ENCODE measurements around the gene THUMPD3. TPM values are rescaled to one million over a fixed set of nuclear protein-coding genes. Genes with fewer than 3 reads are reported as not detected.

Gene THUMPD3
- total and polyA plus RNA-seq, 2 of the 4 experiments (the other 2 are of a cell fraction): 28.2 to 43.9 TPM

- Histone ChIP-seq H3K36me3 (ENCODE audit: control insufficient read depth, insufficient read depth, low read length) (no peaks in the 10 kb centered on the region), H3K9me1 (ENCODE audit: insufficient read depth, low read length) (no peaks in the 10 kb centered on the region), H3K27ac (ENCODE audit: insufficient read depth, low read length) (no peak overlapping the region), H3K9ac (ENCODE audit: low read depth, low read length) (no peak overlapping the region), H3K4me2 (ENCODE audit: low read depth, low read length) (no peak overlapping the region), H2BK20ac (ENCODE audit: low read depth, low read length) (no peak overlapping the region), H2AK9ac (replicated peaks; ENCODE audit: low read depth, low read length, poor library complexity) (no peak overlapping the region), H3K4me3 (ENCODE audit: insufficient read depth, low read depth, low read length) (no peak overlapping the region), H4K8ac (ENCODE audit: low read depth in 2 of 2, low read length in 2 of 2) (no peak overlapping the region), H2AFZ (replicated peaks; ENCODE audit: low read length, poor library complexity) (no peak overlapping the region), H3K79me1 (ENCODE audit: low read depth in 1 of 2, low read length in 2 of 2) (no peaks in the 10 kb centered on the region), H3K56ac (ENCODE audit: extremely low read depth, insufficient read depth, low read length) (no peak overlapping the region), H3K9me3 (ENCODE audit: control insufficient read depth, insufficient read depth, low read length) (peaks cover 2% of the 10 kb centered on the region; the same call in 1 of the 2 replicates), H2BK15ac (ENCODE audit: low read depth, low read length) (no peak overlapping the region), H2BK5ac (ENCODE audit: low read depth, low read length, poor library complexity, severe bottlenecking) (no peak overlapping the region), H3K14ac (replicated peaks; ENCODE audit: low read depth, low read length) (no peak overlapping the region), H2AK5ac (ENCODE audit: low read depth, low read length) (no peak overlapping the region), H3K27me3 (ENCODE audit: control insufficient read depth, insufficient read depth, low read length) (no peaks in the 10 kb centered on the region), H2BK120ac (ENCODE audit: low read depth, low read length) (no peak overlapping the region), H3K23ac (ENCODE audit: low read depth, low read length) (no peak overlapping the region), H3K4ac (ENCODE audit: low read depth, low read length) (no peak overlapping the region), H4K20me1 (ENCODE audit: insufficient read depth, low read length) (no peaks in the 10 kb centered on the region), H4K91ac (ENCODE audit: insufficient read depth, low read depth, low read length) (no peak overlapping the region), H4K5ac (ENCODE audit: low read depth, low read length) (no peak overlapping the region), H3K18ac (ENCODE audit: low read depth, low read length) (no peak overlapping the region), H3K4me1 (ENCODE audit: control insufficient read depth, insufficient read depth, low read length) (no peaks in the 10 kb centered on the region)
- no CpG with 5 or more reads among the region's 1 CpG for whole genome bisulfite sequencing, 2 experiments (ENCODE audit: extremely low coverage in 2 of 2, insufficient read length in 1 of 2)
- in situ Hi-C loops (cut with MboI; ENCODE audit: low sequenced_read_pairs) (loop anchor here (25.0 kb wide), 1 partner anchor 865 kb away; no protein-coding TSS in a partner anchor), intact Hi-C loops (cut with micrococcal nuclease) (no loop called here), dilution Hi-C loops (cut with HindIII; ENCODE audit: low sequenced_read_pairs, unreplicated experiment) (no loop called here)
- ATAC-seq (ENCODE audit: low read depth) (no peak), DNase-seq (no peak)
- TF ChIP-seq POLR2A (IDR thresholded peaks at IDR 0.05; ENCODE audit: low read depth, low read length) (no peak), SMC3 (IDR thresholded peaks at IDR 0.05; ENCODE audit: low read depth, low read length) (no peak), BHLHE40 (IDR thresholded peaks at IDR 0.05; ENCODE audit: low read depth, low read length) (no peak), FOS (IDR thresholded peaks at IDR 0.05; ENCODE audit: low read depth, low read length) (no peak), RCOR1 (IDR thresholded peaks at IDR 0.05; ENCODE audit: insufficient replicate concordance, low read length) (no peak)
- no TSS peak for BruUV-seq (replicated peaks)
- CTCF ChIA-PET: no interaction called here
- POLR2A ChIA-PET (ENCODE audit: unreplicated experiment): no interaction called here
Measured at GRCh38 chr3:9327578-9327977, 35.3 kb upstream of the THUMPD3 start.

Data from IMR-90 (cell line).